OCI-LY3 (cell line): ENCODE results near the gene EFNA4.

ENCODE experiments used
- CTCF ChIP-seq: fragments of 200-600, 300-600 bp; sonication (generic); IDR thresholded peaks from 2 replicates; pipeline ENCODE4 v1.5.1; 2014; ENCODE audit warnings: antibody characterized with exemption, low read length, low read depth
- EZH2phosphoT487 ChIP-seq: fragments of 200-600 bp; shearing (Covaris generic); IDR thresholded peaks from 2 replicates; pipeline ENCODE4 v1.6.1; 2018; ENCODE audit warnings: antibody characterized with exemption, mixed run types, low read depth

DNA sequence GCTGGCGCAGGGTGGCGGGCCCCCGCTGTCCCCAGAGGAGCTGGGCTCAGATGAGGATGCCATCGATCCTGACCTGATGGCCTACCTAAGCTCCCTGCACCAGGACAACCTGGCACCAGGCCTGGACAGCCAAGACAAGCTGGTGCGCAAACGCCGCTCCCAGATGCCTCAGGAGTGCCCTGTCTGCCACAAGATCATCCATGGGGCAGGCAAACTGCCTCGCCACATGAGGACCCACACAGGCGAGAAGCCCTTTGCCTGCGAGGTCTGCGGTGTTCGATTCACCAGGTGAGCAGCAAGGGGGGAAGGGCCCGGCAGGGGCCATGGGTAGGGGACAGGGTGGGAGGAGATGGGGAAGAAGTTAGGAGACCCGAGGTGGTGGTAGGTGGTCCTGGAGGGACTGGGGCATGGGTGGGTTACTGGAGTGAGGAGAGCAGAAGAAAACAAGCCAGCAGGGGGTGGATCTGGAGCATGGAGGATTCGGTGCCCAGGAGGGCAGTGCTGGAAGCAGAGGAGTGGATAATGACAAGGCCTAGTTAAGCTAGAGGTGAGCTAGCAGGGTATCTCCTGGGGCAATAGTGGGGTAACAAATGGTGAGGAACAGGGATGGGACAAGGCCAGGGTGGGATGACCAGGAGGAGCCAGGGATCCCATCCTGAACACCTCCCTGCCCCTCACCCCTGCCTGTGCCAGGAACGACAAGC, 47.9 kb upstream of the EFNA4 start:
- no peak for TF ChIP-seq EZH2phosphoT487
- no peak for TF ChIP-seq CTCF
